HAP-1 (cell line): ENCODE results near the gene DTNB.

Source experiments
- DNase-seq, 2 experiments: peaks; one replicate each; pipeline ENCODE4 v3.0.0-alpha.2; 2016 to 2020; ENCODE audit warnings: low spot score in 2 of 2
- H3K27me3 ChIP-seq: fragments of 250-450 bp; sonication (Bioruptor Pico); 2 replicates; pipeline ENCODE4 v1.5.1; 2020; ENCODE audit warnings: low read depth, mild to moderate bottlenecking, moderate library complexity
- H3K36me3 ChIP-seq: fragments of 250-450 bp; sonication (Bioruptor Pico); replicated peaks from 2 replicates; pipeline ENCODE4 v1.5.1; 2020; ENCODE audit warnings: mild to moderate bottlenecking
- H3K4me1 ChIP-seq: fragments of 250-450 bp; sonication (Bioruptor Pico); 2 replicates; pipeline ENCODE4 v1.5.1; 2020; ENCODE audit warnings: mild to moderate bottlenecking
- H3K4me3 ChIP-seq: fragments of 250-450 bp; sonication (Bioruptor Pico); 2 replicates; pipeline ENCODE4 v1.5.1; 2020; ENCODE audit warnings: mild to moderate bottlenecking, moderate library complexity
- H3K9me3 ChIP-seq: fragments of 250-450 bp; sonication (Bioruptor Pico); 2 replicates; pipeline ENCODE4 v1.5.1; 2020; ENCODE audit warnings: mild to moderate bottlenecking, moderate library complexity
- in situ Hi-C: fragments of 300-500 bp; cut with MboI; formaldehyde crosslinking; loops from 3 replicates; pipeline ENCODE4 v1.14.3; 2020; ENCODE audit warnings: low sequenced_read_pairs, inconsistent platforms, mixed read lengths

DTNB gene

DNA sequence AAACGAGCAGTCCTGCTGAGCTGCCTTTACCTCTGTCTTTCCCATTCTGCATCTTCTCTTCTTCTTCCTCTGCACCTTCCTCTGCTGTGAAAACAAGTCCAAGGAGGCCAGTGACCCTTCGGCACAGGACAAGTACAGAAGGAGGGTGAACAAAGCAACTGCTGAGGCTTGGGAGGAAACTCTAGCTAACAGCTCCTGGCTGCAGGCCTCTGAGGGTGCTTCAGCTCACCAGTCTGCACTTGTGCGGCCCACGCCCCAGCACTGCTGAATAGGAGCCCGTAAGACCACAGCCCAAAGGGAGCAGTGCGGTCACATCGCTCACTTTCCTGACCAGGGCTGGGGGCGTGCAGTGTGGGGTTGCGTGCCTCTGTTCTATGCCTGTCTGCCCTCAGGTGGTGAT is 289.6 kb downstream of the DTNB start:
- DNase-seq: no peak
- in situ Hi-C loops: no loop called here
- no peak overlapping the region for H3K4me3 ChIP-seq
- no peaks in the 10 kb centered on the region for H3K27me3 ChIP-seq
- no peaks in the 10 kb centered on the region for H3K9me3 ChIP-seq
- no peaks in the 10 kb centered on the region; the same call in 1 of the 2 replicates for H3K36me3 ChIP-seq
- H3K4me1 ChIP-seq: no peaks in the 10 kb centered on the region

DNA sequence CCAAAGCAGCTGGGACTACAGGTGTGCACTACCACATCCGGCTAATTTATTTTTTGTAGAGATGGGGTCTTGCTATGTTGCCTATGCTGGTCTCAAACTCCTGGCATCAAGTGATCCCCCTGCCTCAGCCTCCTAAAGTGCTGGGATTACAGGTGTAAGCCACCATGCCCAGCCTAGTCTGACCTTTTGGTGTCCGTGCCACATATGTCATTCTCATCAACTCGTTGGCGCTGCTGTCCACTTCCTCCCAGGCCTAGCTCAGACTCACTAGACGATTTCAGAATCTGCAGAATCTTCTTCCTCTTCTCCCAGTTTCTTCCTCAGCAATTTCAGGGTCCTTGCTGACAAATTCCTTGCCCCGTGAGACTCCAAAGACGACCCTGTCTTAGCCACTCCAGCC is 291.9 kb downstream of the DTNB start:
- H3K27me3 ChIP-seq: no peaks in the 10 kb centered on the region
- H3K4me1 ChIP-seq: peaks cover 6% of the 10 kb centered on the region
- no peaks in the 10 kb centered on the region for H3K9me3 ChIP-seq
- no peaks in the 10 kb centered on the region; the same call in 1 of the 2 replicates for H3K36me3 ChIP-seq
- in situ Hi-C loops: no loop called here
- no peak for DNase-seq
- H3K4me3 ChIP-seq: no peak overlapping the region

DNA sequence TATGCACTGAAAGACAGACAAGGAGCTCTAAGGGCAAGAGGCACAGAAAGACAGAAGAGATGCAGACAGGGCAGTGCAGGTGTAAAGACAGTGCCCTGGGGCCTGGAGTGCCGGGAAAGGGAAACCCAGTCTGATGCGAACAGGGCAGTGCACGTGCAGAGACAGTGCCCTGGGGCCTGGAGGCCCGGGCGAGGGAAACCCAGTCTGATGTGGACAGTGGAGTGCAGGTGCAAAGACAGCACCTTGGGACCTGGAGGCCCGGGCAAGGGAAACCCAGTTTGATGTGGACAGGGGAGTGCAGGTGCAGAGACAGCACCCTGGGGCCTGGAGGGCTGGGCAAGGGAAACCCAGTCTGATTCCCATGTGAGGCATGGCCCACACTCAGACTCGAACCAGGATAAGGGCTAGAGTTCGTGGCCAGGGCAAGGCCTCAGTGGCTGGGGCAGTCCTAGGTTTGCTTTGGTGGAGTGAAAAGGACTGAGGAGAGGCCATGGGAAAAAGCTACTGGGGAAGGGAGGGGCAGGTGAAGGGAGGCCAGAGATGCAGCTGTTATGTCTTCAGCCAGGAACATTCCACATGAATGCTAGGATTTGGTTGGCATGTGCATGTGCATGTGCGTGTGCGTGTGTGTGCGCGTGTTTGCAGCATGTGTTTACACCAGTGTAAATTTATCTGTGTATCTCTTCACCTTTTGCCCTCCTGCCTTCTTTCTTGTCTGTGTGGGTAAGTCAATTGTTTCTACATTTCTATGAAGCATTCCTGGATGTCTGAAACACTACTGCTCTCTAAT is 292.6 kb downstream of the DTNB start:
- H3K27me3 ChIP-seq: no peaks in the 10 kb centered on the region
- in situ Hi-C loops: no loop called here
- H3K4me3 ChIP-seq: no peak overlapping the region

DNA sequence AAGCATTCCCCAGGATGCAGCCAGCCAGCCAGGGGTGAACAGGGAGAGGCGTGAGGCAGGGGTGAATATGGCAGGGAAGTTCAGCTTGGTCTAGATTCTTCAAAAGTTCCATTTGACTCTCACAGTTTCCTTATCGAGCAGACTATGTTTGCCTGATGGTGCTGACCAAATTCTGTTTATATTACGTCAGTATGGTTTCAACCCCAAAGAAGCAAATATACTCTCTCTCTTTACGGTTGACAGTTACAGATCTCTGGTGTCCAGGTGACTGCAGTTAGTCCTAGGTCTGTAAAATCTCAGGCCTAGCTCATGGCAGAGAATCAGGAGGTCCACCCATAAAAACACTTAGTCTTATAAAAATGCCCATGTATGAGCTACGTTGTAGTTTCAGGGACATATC is 293.4 kb downstream of the DTNB start:
- in situ Hi-C loops: no loop called here
- DNase-seq: no peak
- H3K36me3 ChIP-seq: no peaks in the 10 kb centered on the region

More for the DNA sequence above, 292.6 kb downstream of the DTNB start:
- Histone ChIP-seq H3K36me3 (no peaks in the 10 kb centered on the region; the same call in 1 of the 2 replicates), H3K9me3 (no peaks in the 10 kb centered on the region), H3K4me1 (peaks cover 9% of the 10 kb centered on the region)
- DNase-seq: peak in 1 of 2 experiments; percentile 5

DNA sequence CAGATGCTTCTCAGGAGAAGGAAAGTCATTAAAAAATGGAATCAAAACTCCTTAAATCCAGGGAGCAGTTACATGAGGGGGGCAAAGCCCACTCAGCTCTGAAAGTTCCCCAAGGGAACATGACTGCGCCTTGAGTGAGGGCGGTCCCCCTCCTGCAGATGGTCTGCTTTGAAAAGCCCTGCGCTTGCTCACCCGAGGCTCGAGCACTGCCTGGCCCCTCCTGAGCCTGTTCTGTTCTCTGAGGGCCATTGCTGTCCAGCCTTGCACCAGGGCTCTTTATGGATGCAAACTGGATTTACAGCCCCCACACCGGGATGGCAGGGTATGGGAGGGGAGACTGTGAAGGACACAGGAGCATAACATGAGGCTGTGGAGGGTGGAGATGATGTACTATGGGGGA is 293.8 kb downstream of the DTNB start:
- Histone ChIP-seq H3K27me3 (no peaks in the 10 kb centered on the region), H3K4me3 (no peak overlapping the region), H3K9me3 (no peaks in the 10 kb centered on the region), H3K4me1 (peaks cover 9% of the 10 kb centered on the region), H3K36me3 (no peaks in the 10 kb centered on the region)
- in situ Hi-C loops: no loop called here
- DNase-seq: peak in 1 of 2 experiments; percentile 5

More for the DNA sequence above, 293.4 kb downstream of the DTNB start:
- Histone ChIP-seq H3K4me1 (peaks cover 9% of the 10 kb centered on the region), H3K4me3 (no peak overlapping the region), H3K27me3 (no peaks in the 10 kb centered on the region), H3K9me3 (no peaks in the 10 kb centered on the region)

DNA sequence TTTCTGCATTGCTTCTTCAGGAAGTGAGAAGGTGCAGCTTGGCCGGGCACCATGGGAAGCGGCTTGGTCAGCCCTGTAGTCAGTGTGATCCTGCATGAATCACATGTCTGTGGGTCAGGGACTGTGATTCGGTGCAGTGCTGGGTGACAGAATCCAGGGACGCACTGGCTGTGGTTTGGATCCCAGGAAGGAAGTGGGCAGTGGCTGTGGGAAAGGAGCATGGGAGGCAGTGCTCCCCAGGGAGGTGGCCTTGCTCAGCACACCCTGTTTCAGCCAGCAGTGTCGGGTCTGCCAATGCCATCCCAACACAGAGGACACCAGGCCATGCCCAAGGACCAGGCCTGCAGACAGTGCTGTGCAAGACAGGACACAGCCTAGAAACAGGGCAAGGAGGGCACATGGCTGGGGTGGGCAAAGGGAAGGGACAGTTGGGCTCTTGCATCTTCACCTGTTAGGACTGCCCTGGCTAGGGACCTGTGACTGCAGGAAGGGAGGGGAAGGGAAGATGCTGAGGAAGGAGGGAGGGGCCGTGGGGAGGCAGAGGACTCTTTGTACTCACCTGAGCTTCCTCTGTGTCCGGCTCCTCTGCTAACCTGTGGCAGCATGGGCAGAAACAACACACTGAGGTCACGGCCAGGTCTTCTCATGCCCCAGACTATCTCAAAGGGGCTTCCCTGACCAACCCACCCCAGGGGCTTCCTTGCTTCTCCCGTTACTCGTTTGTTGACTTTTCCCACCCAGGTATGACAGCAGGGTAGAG is 294.5 kb downstream of the DTNB start:
- no peak for DNase-seq
- Histone ChIP-seq H3K9me3 (no peaks in the 10 kb centered on the region), H3K4me1 (peaks cover 9% of the 10 kb centered on the region), H3K4me3 (no peak overlapping the region), H3K36me3 (no peaks in the 10 kb centered on the region), H3K27me3 (no peaks in the 10 kb centered on the region)
- in situ Hi-C loops: no loop called here

DNA sequence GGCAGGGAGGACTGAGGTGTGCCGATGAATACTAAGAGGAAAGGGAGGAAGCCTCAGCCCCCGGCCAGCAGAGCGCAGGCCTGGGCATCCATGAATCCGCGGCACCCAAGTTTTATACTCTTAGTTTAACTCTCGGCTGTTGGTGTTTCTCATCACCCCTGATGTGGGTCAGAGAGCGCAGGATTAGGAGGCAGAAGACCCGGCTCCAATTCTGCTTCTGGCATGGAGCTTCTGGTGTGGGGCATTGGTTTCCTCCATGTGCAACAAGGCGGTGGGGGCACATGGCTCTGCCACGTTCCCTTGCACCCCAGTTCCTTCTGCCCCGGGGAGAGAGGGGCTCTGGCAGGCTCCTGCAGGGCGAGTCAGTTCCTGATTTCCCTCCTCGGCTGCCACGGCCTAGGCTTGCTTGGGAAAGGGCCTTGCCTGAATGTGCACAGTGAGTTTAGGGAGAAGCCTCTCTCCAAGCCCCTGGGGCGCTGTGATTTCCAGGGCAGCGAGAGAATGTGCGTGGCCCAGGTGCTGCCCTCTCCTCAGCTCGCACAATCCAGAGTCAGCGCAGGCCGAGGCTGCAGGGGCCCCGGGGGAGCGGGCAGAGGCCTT is 295.5 kb downstream of the DTNB start:
- no peaks in the 10 kb centered on the region for H3K27me3 ChIP-seq
- in situ Hi-C loops: no loop called here
- peaks cover 9% of the 10 kb centered on the region for H3K4me1 ChIP-seq
- no peaks in the 10 kb centered on the region for H3K36me3 ChIP-seq
- peak in 1 of 2 experiments; percentile 3 for DNase-seq
- no peaks in the 10 kb centered on the region for H3K9me3 ChIP-seq
- H3K4me3 ChIP-seq: no peak overlapping the region

DNA sequence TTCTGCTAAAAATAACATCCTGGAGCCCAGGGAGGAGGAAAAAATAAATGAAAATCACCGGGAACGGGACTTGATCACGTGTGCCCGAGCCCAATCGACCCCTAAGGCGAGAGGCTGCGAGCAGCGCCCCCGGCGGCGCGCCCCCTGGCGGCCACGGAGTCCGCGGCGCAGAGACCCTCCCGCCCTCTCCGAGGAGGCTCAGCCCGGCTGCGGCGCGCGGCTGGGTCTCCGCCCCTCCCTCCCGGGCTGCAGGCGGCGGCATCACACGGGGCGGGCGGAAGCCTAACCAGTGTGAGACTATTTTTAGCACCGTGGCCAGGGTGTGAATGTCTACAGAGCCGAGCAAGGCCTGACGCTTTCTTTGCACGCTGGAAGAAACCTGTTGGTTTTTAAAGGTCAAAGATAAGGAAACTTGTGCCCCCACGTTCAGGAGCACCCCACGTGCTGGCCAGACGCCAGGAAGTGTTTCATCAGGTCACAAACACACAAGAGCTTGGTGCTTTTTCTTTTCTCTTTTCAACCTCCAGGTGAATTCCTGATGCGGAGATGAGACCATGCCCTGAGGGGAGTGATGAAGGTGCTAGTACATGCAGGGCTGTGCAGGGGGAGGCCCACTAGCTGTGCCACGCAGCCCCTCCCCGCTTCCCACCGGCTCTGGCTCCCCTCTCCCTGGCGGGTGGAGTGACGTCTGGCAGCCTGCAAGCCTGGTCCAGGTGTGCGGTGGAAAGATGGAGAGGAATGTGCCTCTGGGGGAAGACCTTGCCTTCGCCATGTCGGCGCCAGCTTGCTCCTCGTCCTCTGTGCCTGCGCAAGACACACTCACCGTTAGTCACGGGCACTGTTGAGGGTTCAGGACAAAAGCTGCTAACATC is 296.4 kb downstream of the DTNB start:
- H3K36me3 ChIP-seq: no peaks in the 10 kb centered on the region
- in situ Hi-C loops: no loop called here
- H3K27me3 ChIP-seq: no peaks in the 10 kb centered on the region
- H3K4me3 ChIP-seq: peak overlapping the region; percentile 13; the same call in 1 of the 2 replicates
- peaks cover 9% of the 10 kb centered on the region for H3K4me1 ChIP-seq
- H3K9me3 ChIP-seq: no peaks in the 10 kb centered on the region
- peak; percentile 89 to 93 for DNase-seq

DNA sequence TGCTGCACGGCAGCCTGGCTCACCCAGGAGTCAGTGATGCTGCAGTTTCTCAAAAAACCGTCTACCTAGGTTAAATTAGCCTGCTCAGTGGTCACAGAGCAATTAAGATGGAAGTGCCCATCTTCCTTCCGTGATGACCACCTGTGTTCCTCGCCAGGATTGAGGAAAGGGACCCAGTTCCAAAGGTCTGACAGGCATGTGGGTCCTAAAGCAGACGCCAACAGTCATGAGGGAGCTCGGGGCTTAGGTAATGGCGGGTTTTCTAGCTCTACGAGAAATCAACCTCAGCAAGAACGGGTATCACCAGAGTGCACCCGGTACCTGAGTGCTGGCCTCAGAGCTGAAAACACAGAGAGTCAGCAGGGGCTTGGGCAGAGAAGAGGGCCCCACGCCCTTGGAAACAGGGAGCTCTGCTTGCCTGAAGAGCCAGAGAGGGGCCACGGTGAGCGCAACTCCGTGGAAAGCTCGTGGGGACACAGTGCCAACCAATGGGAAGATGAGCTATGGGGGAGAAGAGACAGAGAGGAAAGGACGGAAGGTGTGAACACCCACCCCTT is 297.3 kb downstream of the DTNB start:
- Histone ChIP-seq H3K4me1 (peaks cover 13% of the 10 kb centered on the region), H3K4me3 (peak overlapping the region; percentile 13; the same call in 1 of the 2 replicates), H3K36me3 (no peaks in the 10 kb centered on the region), H3K27me3 (no peaks in the 10 kb centered on the region), H3K9me3 (no peaks in the 10 kb centered on the region)
- in situ Hi-C loops: no loop called here
- DNase-seq: no peak

DNA sequence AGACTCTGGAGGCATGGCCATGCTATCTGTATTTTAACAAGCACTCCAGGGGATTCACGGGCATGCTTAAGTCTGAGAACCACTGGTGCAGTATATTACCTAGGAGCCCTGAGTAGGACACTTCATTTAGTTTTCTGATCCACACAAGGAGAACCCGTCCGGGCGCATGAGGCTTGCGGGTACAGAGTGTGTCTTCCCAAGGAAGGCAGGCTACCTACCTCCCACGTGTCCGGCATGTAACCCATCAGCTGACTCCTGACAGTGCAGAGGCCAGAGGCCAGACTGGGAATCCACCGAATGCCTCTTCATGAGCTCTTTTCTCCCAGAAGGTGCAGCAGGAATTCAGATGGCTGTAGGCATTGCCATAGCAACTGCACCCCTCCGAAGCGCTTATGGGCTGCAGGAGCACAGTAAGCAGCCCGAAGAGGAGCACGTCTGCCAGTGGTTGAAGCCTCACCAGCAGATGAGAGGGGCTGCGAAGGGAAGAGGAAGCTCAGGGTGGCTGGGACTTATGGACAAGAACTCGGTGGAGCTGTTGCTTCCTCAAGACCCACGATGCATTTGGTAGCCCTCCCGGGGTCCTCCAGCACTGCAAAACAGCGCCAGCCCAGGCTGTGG is 297.9 kb downstream of the DTNB start:
- no peak for DNase-seq
- Histone ChIP-seq H3K36me3 (no peaks in the 10 kb centered on the region), H3K27me3 (no peaks in the 10 kb centered on the region), H3K9me3 (no peaks in the 10 kb centered on the region), H3K4me3 (no peak overlapping the region), H3K4me1 (peaks cover 17% of the 10 kb centered on the region)
- in situ Hi-C loops: no loop called here

DNA sequence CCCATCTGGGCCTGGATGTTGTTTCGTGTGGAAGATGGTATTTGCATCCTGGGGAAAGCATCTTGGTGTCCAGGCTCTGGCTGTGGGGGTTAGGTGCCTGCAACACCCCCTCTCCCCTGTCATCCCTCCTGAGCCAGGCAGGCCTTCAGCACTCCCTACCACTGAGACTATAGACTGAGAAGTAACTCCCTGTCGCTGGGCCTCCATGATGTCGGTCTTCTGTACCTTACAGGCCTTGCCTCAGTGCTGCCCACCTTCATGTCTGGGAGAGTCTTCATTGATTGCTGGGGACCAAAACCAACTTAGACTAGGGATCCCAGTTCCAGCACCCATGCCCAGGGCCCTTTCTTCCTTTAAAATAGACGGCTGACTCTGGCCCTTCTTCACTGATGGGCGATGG is 298.6 kb downstream of the DTNB start:
- no peak for DNase-seq
- Histone ChIP-seq H3K27me3 (no peaks in the 10 kb centered on the region), H3K4me1 (peaks cover 23% of the 10 kb centered on the region), H3K4me3 (no peak overlapping the region), H3K9me3 (no peaks in the 10 kb centered on the region), H3K36me3 (no peaks in the 10 kb centered on the region; the same call in 1 of the 2 replicates)
- in situ Hi-C loops: no loop called here

DNA sequence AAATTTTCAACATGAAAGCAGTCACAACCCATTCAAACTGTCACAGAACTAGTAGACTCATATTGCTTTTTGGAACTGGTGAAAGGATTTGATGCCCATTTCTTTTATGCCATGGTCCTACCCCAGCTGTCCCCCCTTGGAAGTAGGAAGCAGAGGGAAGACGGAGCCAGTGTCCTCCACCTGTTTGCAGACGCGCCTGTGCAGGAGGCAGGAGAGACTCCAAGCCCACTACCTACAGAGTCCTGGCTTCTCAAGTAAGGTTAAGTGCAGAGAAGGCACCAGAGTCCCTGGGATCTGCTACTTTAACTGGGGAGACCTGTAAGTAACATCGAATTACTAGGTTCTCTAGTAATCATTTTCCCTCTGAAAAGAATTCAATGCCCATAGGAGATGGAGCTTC is 299.0 kb downstream of the DTNB start:
- no peak overlapping the region for H3K4me3 ChIP-seq
- H3K27me3 ChIP-seq: no peaks in the 10 kb centered on the region
- in situ Hi-C loops: no loop called here
- no peaks in the 10 kb centered on the region for H3K9me3 ChIP-seq
- no peak for DNase-seq
- no peaks in the 10 kb centered on the region; the same call in 1 of the 2 replicates for H3K36me3 ChIP-seq
- H3K4me1 ChIP-seq: peaks cover 23% of the 10 kb centered on the region
